Upper lobe of left lung (tissue), 4 donors: Measurements from ENCODE around the gene GRIK4.

ENCODE experiments used
- CTCF ChIP-seq, 6 experiments: fragments of 450-650 bp in 4 of 6; fragments of 200-600 bp in 2 of 6; sonication (generic) in 2 of 6; IDR thresholded peaks; one replicate each; pipeline ENCODE4 v1.5.1; 2016 to 2019; ENCODE audit warnings: antibody characterized with exemption in 6 of 6
- POLR2A ChIP-seq, 4 donors: fragments of 450-650 bp; IDR thresholded peaks; one replicate each; pipeline ENCODE4 v1.5.1; 2016 to 2017; ENCODE audit warnings: antibody characterized with exemption in 4 of 4, mild to moderate bottlenecking in 2 of 4
- POLR2AphosphoS5 ChIP-seq, 2 donors: sonication (generic); formaldehyde crosslinking; IDR thresholded peaks; one replicate each; pipeline ENCODE4 v1.5.1; 2017; ENCODE audit warnings: antibody characterized with exemption in 2 of 2

DNA sequence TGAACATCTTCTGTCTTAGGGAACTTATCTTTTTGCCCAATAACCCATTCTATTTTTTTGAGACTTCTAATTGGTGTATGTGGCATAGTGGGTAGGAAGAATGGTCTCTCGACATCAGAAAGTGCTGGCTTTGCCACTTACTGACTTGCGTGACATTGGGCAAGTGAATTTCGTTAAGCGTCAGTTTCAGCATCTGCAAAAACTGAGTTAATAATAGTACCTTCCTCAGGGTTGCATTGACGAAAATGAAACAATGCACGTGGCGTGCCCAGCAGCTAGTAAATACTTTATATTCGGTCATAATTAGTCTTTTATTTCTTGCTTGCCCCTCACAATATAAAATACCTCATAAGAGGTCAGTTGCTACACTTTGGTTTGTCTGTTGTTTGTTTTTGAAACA is 12.5 kb upstream of the GRIK4 start:
- no peak for TF ChIP-seq CTCF (IDR thresholded peaks at IDR 0.05)
- TF ChIP-seq POLR2A (IDR thresholded peaks at IDR 0.05): no peak
- no peak for TF ChIP-seq POLR2AphosphoS5 (IDR thresholded peaks at IDR 0.05)
